ENCODE measurements around the gene HPSE2. TPM values are rescaled to one million over a fixed set of nuclear protein-coding genes. Genes with fewer than 3 reads are reported as not detected.

The HPSE2 gene
- total RNA-seq, 3 donors from 2014 or later, result 2.7 to 8.0 (median 5.9) TPM

- Histone ChIP-seq H3K36me3 (no peaks in the 10 kb centered on the region), H3K27ac (peak overlapping the region; percentile 33 to 90), H3K4me3 (peak overlapping the region; percentile 48 to 80 (median 52)), H3K9me3 (no peaks in the 10 kb centered on the region), H3K27me3 (peaks cover 3 to 69% of the 10 kb centered on the region in 2 donors), H3K4me1 (peaks cover 0 to 11% of the 10 kb centered on the region in 2 donors)
- intact Hi-C loops (cut with DNase I; ENCODE audit: low total_unique reads), result no loop called here
- TF ChIP-seq, protein P1, sequence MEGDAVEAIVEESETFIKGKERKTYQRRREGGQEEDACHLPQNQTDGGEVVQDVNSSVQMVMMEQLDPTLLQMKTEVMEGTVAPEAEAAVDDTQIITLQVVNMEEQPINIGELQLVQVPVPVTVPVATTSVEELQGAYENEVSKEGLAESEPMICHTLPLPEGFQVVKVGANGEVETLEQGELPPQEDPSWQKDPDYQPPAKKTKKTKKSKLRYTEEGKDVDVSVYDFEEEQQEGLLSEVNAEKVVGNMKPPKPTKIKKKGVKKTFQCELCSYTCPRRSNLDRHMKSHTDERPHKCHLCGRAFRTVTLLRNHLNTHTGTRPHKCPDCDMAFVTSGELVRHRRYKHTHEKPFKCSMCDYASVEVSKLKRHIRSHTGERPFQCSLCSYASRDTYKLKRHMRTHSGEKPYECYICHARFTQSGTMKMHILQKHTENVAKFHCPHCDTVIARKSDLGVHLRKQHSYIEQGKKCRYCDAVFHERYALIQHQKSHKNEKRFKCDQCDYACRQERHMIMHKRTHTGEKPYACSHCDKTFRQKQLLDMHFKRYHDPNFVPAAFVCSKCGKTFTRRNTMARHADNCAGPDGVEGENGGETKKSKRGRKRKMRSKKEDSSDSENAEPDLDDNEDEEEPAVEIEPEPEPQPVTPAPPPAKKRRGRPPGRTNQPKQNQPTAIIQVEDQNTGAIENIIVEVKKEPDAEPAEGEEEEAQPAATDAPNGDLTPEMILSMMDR (IDR thresholded peaks at IDR 0.05), result no peak
- no peak for TF ChIP-seq POLR2AphosphoS5 (IDR thresholded peaks at IDR 0.05)
- TF ChIP-seq POLR2A (IDR thresholded peaks at IDR 0.05), result no peak
- DNase-seq (ENCODE audit: low spot score in 2 of 2), result no peak
These were observed 2.0 kb downstream of the HPSE2 start for GRCh38 chr10:99233689-99234037.

DNA sequence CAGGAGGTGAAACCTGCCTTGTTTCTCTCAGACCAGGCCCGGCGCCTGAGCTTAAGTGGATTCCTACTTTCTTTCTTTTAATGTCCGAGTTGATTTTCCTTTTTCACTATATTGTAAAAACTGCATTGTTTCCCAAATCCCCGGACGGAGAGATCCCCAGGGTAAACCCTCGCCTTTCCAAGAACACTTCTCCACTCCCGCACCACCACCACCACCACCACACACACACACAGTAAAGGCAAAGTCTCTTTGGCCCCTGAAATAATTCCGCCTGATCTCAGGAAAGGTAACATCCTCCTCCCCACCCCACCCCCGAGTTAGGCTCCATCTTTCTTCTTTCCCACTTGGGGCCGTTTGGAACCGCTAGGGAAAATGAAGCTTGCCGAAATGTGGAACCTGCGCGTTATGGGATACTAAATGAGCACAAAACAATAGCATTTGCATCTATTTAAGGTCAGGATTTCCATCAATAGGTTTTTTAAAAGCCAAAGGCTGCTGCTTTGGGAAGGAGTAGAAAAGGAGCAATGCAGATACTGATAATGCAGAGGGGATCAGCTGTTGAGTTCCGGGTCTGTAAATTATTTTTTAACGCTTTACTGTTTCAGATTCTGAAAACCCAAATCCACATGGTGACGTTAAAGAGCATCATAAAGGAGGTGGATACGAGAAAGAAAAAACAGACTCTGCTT is 2.5 kb downstream of the HPSE2 start:
- Histone ChIP-seq H3K36me3 (no peaks in the 10 kb centered on the region), H3K27me3 (peaks cover 3 to 69% of the 10 kb centered on the region in 2 donors), H3K9me3 (no peaks in the 10 kb centered on the region), H3K4me1 (peaks cover 0 to 11% of the 10 kb centered on the region in 2 donors), H3K27ac (peak overlapping the region; percentile 65 to 90), H3K4me3 (peak overlapping the region; percentile 48 to 80 (median 52))
- no peak for TF ChIP-seq POLR2AphosphoS5 (IDR thresholded peaks at IDR 0.05)
- TF ChIP-seq, protein P1 (IDR thresholded peaks at IDR 0.05), result no peak
- TF ChIP-seq POLR2A (IDR thresholded peaks at IDR 0.05), result no peak
- DNase-seq (ENCODE audit: low spot score in 2 of 2), result no peak
- intact Hi-C loops (cut with DNase I; ENCODE audit: low total_unique reads), result no loop called here

DNA sequence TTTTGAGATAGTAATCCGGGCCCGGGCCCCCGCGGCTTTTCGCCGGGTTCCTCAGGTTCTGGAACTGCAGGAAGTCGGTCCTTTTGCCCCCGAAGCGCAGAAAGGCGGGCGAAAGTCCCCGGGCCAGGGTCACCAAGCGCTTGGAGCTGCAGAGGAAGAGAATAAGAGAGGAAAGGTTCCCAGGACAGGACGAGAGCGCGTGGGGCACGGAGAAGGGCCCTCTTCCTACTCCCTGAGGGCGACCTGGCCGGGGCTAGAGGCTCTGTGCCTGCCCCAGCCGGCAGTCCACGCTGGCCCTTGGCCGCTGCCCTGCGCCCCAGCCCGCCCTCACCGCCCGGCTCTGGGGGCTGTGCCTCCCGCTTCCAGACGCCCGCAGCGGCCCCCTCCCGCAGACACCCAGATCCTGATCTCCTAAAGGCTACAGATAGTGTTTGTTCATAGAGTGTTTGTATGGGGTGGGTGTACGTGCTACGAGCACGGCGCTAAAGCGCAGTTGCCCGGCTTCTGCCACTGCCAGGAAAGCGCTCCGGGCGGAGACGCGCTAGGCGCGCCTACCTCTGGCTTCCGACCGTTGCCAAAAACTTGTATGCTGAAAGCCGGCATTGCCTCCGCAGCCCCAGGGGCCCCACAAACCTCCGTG is 3.2 kb downstream of the HPSE2 start:
- Histone ChIP-seq H3K9me3 (no peaks in the 10 kb centered on the region), H3K27ac (peak overlapping the region; percentile 65 to 90), H3K27me3 (peaks cover 3 to 68% of the 10 kb centered on the region in 2 donors), H3K36me3 (no peaks in the 10 kb centered on the region), H3K4me3 (peak overlapping the region; percentile 33 to 80 (median 52)), H3K4me1 (peaks cover 0 to 11% of the 10 kb centered on the region in 2 donors)
- TF ChIP-seq POLR2A (IDR thresholded peaks at IDR 0.05) (no peak), POLR2AphosphoS5 (IDR thresholded peaks at IDR 0.05) (no peak)
- TF ChIP-seq, protein P1 (IDR thresholded peaks at IDR 0.05), result no peak
- DNase-seq (ENCODE audit: low spot score in 2 of 2), result no peak
- intact Hi-C loops (cut with DNase I; ENCODE audit: low total_unique reads), result no loop called here

- Histone ChIP-seq H3K27me3 (no peaks in the 10 kb centered on the region), H3K36me3 (no peaks in the 10 kb centered on the region)
These were observed 10.9 kb downstream of the HPSE2 start for GRCh38 chr10:99224766-99225165.

More at GRCh38 chr10:99224766-99225165, 10.9 kb downstream of the HPSE2 start:
- DNase-seq (ENCODE audit: low spot score in 2 of 2), result no peak
- no peaks in the 10 kb centered on the region for H3K4me1 ChIP-seq
- H3K27ac ChIP-seq, result no peak overlapping the region
- no peak overlapping the region for H3K4me3 ChIP-seq
- TF ChIP-seq POLR2AphosphoS5 (IDR thresholded peaks at IDR 0.05) (no peak), POLR2A (IDR thresholded peaks at IDR 0.05) (no peak)
- TF ChIP-seq, protein P1 (IDR thresholded peaks at IDR 0.05), result no peak
- intact Hi-C loops (cut with DNase I; ENCODE audit: low total_unique reads), result no loop called here
- no peaks in the 10 kb centered on the region for H3K9me3 ChIP-seq
